ENCODE measurements around the gene VPS51. TPM values are rescaled to one million over a fixed set of nuclear protein-coding genes. Genes with fewer than 3 reads are reported as not detected.
A peak's percentile ranks its signal among the peaks of the same experiment; 100 is the strongest.

Gene VPS51
- total RNA-seq, 2 donors from 2014 or later = 206 to 360 TPM

DNA sequence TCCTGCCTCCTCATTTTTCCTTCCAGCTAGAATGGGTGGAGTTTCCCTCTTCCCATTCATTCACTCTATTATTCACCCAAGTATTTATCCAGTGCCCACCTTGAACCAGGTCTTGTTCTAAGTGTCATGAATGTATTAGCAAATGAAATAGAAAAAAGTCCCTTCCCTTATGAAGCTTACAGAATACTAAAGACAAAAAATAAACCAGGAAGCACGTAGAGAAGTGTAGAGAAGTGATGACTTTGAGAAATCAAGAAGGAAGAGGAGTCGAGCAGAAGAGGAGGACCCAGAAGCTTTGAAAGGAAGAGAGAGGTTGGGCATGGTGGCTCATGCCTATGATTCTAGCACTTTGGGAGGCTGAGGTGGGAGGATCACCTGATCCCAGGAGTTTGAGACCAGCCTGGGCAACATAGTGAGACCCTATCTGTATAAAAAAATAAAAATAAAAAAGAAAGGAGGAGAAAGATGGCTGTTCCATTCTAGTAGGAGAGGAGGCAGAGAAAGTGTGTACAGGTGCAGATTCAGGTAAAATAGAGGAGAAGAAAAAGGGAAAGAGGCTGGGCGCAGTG, 55.4 kb downstream of the VPS51 start:
- intact Hi-C loops (cut with DNase I) = no loop called here

DNA sequence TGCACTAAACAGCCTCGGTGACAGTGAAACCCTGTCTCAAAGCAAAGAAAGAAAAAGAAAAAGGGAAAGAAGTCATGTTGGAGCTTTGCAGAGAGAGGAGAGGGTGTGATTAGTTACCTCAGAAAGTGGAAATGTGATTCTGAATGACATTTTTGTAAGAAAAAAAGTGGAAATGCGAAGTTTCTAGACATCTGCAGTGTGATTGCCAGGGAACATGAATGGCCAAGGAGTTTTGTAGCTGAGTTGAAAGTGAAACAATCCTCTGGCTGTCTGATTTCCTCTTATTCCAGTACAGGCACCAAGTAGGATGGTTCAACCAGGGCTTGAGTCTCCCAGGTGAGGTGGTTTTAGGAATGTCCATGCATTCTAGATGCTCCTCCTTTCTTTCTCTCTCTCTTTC, 56.1 kb downstream of the VPS51 start:
- TF ChIP-seq POLR2A (IDR thresholded peaks at IDR 0.05) = no peak
- TF ChIP-seq, protein P1, sequence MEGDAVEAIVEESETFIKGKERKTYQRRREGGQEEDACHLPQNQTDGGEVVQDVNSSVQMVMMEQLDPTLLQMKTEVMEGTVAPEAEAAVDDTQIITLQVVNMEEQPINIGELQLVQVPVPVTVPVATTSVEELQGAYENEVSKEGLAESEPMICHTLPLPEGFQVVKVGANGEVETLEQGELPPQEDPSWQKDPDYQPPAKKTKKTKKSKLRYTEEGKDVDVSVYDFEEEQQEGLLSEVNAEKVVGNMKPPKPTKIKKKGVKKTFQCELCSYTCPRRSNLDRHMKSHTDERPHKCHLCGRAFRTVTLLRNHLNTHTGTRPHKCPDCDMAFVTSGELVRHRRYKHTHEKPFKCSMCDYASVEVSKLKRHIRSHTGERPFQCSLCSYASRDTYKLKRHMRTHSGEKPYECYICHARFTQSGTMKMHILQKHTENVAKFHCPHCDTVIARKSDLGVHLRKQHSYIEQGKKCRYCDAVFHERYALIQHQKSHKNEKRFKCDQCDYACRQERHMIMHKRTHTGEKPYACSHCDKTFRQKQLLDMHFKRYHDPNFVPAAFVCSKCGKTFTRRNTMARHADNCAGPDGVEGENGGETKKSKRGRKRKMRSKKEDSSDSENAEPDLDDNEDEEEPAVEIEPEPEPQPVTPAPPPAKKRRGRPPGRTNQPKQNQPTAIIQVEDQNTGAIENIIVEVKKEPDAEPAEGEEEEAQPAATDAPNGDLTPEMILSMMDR (IDR thresholded peaks at IDR 0.05) = no peak
- Histone ChIP-seq H3K4me3 (no peak overlapping the region), H3K36me3 (replicated peaks in 1 of 2; ENCODE audit: insufficient read depth in 1 of 2, low read depth in 2 of 2) (no peaks in the 10 kb centered on the region), H3K27me3 (no peaks in the 10 kb centered on the region), H3K9me3 (no peaks in the 10 kb centered on the region), H3K27ac (peak overlapping the region in 1 of 4 donors; percentile 91), H3K4me1 (peaks cover 23% of the 10 kb centered on the region)
- no peak for DNase-seq
- 69 to 83% methylated on average over 2 of the region's 2 CpGs for WGBS, 2 donors
- no peak for ATAC-seq
- intact Hi-C loops (cut with DNase I) = no loop called here

More for the DNA sequence above, 55.4 kb downstream of the VPS51 start:
- no peak for DNase-seq
- H3K36me3 ChIP-seq (replicated peaks in 1 of 2; ENCODE audit: insufficient read depth in 1 of 2, low read depth in 2 of 2) = no peaks in the 10 kb centered on the region
- peaks cover 30% of the 10 kb centered on the region for H3K4me1 ChIP-seq
- no peak overlapping the region for H3K4me3 ChIP-seq
- 67 to 89% methylated on average over 3 of the region's 3 CpGs for WGBS, 2 donors
- peak overlapping the region; percentile 82 to 93 (median 86) for H3K27ac ChIP-seq
- TF ChIP-seq, protein P1 (IDR thresholded peaks at IDR 0.05) = no peak
- TF ChIP-seq POLR2A (IDR thresholded peaks at IDR 0.05) = no peak
- ATAC-seq = no peak
- H3K9me3 ChIP-seq = no peaks in the 10 kb centered on the region
- H3K27me3 ChIP-seq = no peaks in the 10 kb centered on the region

DNA sequence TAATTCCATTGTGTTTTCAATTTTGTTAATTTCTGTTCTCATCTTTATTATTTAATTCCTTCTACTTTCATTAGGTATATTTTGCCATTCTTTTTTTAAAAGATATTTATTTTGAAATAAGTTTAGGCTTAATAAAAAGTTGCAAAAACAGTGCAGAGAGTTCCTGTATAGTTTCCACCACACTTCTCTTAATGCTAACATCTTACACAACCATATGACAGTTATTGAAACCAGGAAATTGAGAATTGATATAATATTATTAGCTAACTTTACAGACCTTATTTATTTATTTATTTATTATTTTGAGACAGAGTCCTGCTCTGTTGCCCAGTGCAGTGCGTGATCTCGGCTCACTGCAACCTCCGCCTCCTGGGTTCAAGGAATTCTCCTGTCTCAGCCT, 60.2 kb downstream of the VPS51 start:
- no peaks in the 10 kb centered on the region for H3K27me3 ChIP-seq
- intact Hi-C loops (cut with DNase I) = no loop called here
- 92 to 98% methylated on average over 3 of the region's 3 CpGs for WGBS, 2 donors
- peaks cover 3% of the 10 kb centered on the region for H3K4me1 ChIP-seq
- H3K36me3 ChIP-seq (replicated peaks in 1 of 2; ENCODE audit: insufficient read depth in 1 of 2, low read depth in 2 of 2) = no peaks in the 10 kb centered on the region
- H3K9me3 ChIP-seq = no peaks in the 10 kb centered on the region
- DNase-seq (no peak), ATAC-seq (no peak)
- TF ChIP-seq, protein P1 (IDR thresholded peaks at IDR 0.05) = no peak
- no peak for TF ChIP-seq POLR2A (IDR thresholded peaks at IDR 0.05)
- no peak overlapping the region for H3K4me3 ChIP-seq
- H3K27ac ChIP-seq = no peak overlapping the region

DNA sequence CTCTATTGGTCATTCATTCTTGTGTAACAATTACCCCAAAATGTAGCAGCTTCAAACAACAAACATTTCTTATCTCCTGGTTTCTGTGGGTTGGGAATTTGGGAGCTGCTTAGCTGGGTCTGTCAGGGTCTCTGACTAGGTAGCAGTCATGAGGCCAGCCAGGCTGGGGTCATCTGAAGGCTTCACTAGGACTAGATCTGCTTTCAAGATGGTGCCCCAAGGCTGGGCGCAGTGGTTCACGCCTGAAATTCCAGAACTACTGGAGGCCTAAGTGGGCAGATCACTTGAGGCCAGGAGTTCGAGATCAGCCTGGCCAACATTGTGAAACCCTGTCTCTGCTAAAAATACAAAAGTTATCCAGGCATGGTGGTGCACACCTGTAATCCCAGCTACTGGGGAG, 60.9 kb downstream of the VPS51 start:
- WGBS, 2 donors = 89 to 95% methylated on average over 3 of the region's 3 CpGs
- Histone ChIP-seq H3K4me3 (no peak overlapping the region), H3K36me3 (replicated peaks in 1 of 2; ENCODE audit: insufficient read depth in 1 of 2, low read depth in 2 of 2) (no peaks in the 10 kb centered on the region), H3K27ac (no peak overlapping the region), H3K9me3 (no peaks in the 10 kb centered on the region), H3K4me1 (no peaks in the 10 kb centered on the region), H3K27me3 (no peaks in the 10 kb centered on the region)
- intact Hi-C loops (cut with DNase I) = no loop called here
- TF ChIP-seq POLR2A (IDR thresholded peaks at IDR 0.05) = no peak
- TF ChIP-seq, protein P1 (IDR thresholded peaks at IDR 0.05) = no peak
- ATAC-seq (no peak), DNase-seq (no peak)

DNA sequence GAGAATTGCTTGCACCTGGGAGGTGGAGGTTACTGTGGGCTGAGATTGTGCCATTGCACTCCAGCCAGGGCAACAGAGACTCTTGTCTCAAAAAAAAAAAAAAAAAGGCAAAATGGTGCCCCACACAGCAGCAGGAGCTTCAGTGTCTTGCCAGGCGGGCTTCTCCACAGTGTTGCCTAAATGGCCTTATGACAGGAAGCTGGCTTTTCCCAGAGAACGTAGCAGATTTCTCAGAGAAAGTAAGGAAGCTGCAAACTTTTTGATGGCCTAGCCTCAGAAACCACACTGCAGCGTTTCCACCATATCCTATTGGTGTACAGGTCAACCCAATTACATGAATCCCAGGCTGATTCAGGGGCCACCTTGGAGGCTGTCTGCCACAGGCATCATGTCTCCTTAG, 61.3 kb downstream of the VPS51 start:
- no peak for ATAC-seq
- H3K4me3 ChIP-seq = no peak overlapping the region
- H3K4me1 ChIP-seq = no peaks in the 10 kb centered on the region
- WGBS, 2 donors = 74 to 76% methylated on average over 3 of the region's 3 CpGs
- no peak for DNase-seq
- intact Hi-C loops (cut with DNase I) = no loop called here
- no peaks in the 10 kb centered on the region for H3K27me3 ChIP-seq
- H3K36me3 ChIP-seq (replicated peaks in 1 of 2; ENCODE audit: insufficient read depth in 1 of 2, low read depth in 2 of 2) = no peaks in the 10 kb centered on the region
- no peaks in the 10 kb centered on the region for H3K9me3 ChIP-seq
- no peak overlapping the region for H3K27ac ChIP-seq
- TF ChIP-seq, protein P1 (IDR thresholded peaks at IDR 0.05) = no peak
- no peak for TF ChIP-seq POLR2A (IDR thresholded peaks at IDR 0.05)
